PC-3 (cell line): ENCODE results near the gene PCP4. TPM values are rescaled to one million over a fixed set of nuclear protein-coding genes. Genes with fewer than 3 reads are reported as not detected.

Source experiments
- ATAC-seq: fragments of 200-7000 bp; cut with Tn5 transposase; 2 replicates; pipeline ENCODE4 v1.9.1; 2020; ENCODE audit warnings: mild to moderate bottlenecking, moderate library complexity
- BruUV-seq: library from RNA; stranded (reverse); fragments of 400-500 nt; replicated peaks from 2 replicates; lab custom pipeline; 2021; lab: Mats Ljungman, UMichigan
- CTCF ChIA-PET: fragments of 300-600 bp; sonication (Branson Sonifier 250); formaldehyde crosslinking; loops from one replicate; lab custom pipeline; 2022; ENCODE audit warnings: antibody characterized with exemption; lab: Charles Lee
- POLR2A ChIA-PET: fragments of 300-600 bp; sonication (Branson Sonifier 250); formaldehyde crosslinking; loops from one replicate; lab custom pipeline; 2022; ENCODE audit warnings: antibody characterized with exemption; ENCODE audit not compliant: unreplicated experiment; lab: Charles Lee
- DNase-seq: peaks from one replicate; pipeline ENCODE4 v3.0.0-alpha.2; 2015
- H2AFZ ChIP-seq: fragments of 300-600 bp; sonication (generic); 2 replicates; pipeline ENCODE4 v1.6.0; 2016; ENCODE audit warnings: antibody characterized with exemption, low read length
- H3F3A ChIP-seq: fragments of 300-600 bp; sonication (generic); one replicate; pipeline ENCODE4 v1.6.0; 2017; ENCODE audit warnings: antibody characterized with exemption, low read length, control low read depth, mild to moderate bottlenecking; ENCODE audit not compliant: unreplicated experiment
- H3K27ac ChIP-seq: fragments of 300-600 bp; sonication (generic); 2 replicates; pipeline ENCODE4 v1.5.1; 2016; ENCODE audit warnings: mild to moderate bottlenecking, low read length
- H3K27me3 ChIP-seq: fragments of 300-600 bp; sonication (generic); 2 replicates; pipeline ENCODE4 v1.6.1; 2016; ENCODE audit warnings: low read length, mixed read lengths
- H3K36me3 ChIP-seq: fragments of 300-600 bp; sonication (generic); 2 replicates; pipeline ENCODE4 v1.6.1; 2016; ENCODE audit warnings: low read depth, mixed run types, low read length, mixed read lengths
- H3K4me1 ChIP-seq: fragments of 300-600 bp; sonication (generic); 2 replicates; pipeline ENCODE4 v1.5.1; 2016; ENCODE audit warnings: low read length; ENCODE audit not compliant: insufficient read depth
- H3K4me2 ChIP-seq: fragments of 300-600 bp; sonication (generic); 2 replicates; pipeline ENCODE4 v1.6.0; 2016; ENCODE audit warnings: low read length
- H3K4me3 ChIP-seq: fragments of 300-600 bp; sonication (generic); 2 replicates; pipeline ENCODE4 v1.5.1; 2016; ENCODE audit warnings: mild to moderate bottlenecking, low read length, mixed read lengths
- H3K79me2 ChIP-seq: fragments of 300-600 bp; sonication (generic); 2 replicates; pipeline ENCODE4 v1.6.1; 2017; ENCODE audit warnings: low read length, mixed read lengths
- H3K9ac ChIP-seq: fragments of 300-600 bp; sonication (generic); 2 replicates; pipeline ENCODE4 v1.6.0; 2016; ENCODE audit warnings: mild to moderate bottlenecking, low read length
- H3K9me2 ChIP-seq: fragments of 300-600 bp; sonication (generic); replicated peaks from 2 replicates; pipeline ENCODE4 v1.6.1; 2016; ENCODE audit warnings: mixed run types, low read length, mixed read lengths
- H3K9me3 ChIP-seq: fragments of 300-600 bp; sonication (generic); 2 replicates; pipeline ENCODE4 v1.6.1; 2016; ENCODE audit warnings: low read length, mixed read lengths
- H4K20me1 ChIP-seq: fragments of 300-600 bp; sonication (generic); 2 replicates; pipeline ENCODE4 v1.6.1; 2016; ENCODE audit warnings: low read length, mixed read lengths
- CTCF ChIP-seq: fragments of 300-600 bp; sonication (generic); conservative IDR thresholded peaks from 2 replicates; pipeline ENCODE4 v1.5.1; 2017; ENCODE audit warnings: antibody characterized with exemption, low read depth, mild to moderate bottlenecking, low read length
- EZH2 ChIP-seq: fragments of 300-600 bp; sonication (generic); IDR thresholded peaks from one replicate; pipeline ENCODE4 v1.6.1; 2017; ENCODE audit warnings: antibody characterized with exemption, mild to moderate bottlenecking, low read length; ENCODE audit not compliant: unreplicated experiment
- EZH2phosphoT487 ChIP-seq: fragments of 300-600 bp; sonication (generic); IDR thresholded peaks from 2 replicates; pipeline ENCODE4 v1.6.1; 2018; ENCODE audit warnings: mild to moderate bottlenecking, antibody characterized with exemption, low read length, borderline replicate concordance
- intact Hi-C: fragments of 100-400 bp; cut with micrococcal nuclease; formaldehyde crosslinking; loops from 2 replicates; pipeline ENCODE4 v1.9.0; 2023
- total RNA-seq: library from RNA; depleted of rRNA; stranded (reverse); fragments of >200 nt; gene quantifications from 2 replicates; pipeline ENCODE4 v1.2.3, GENCODE V29; 2014

PCP4 gene
- total RNA-seq, 1 experiment from 2014 or later: not detected

GRCh38 chr21:39911286-39912199 is 44.3 kb downstream of the PCP4 start:
- Histone ChIP-seq H3K4me3 (no peak overlapping the region), H3K4me2 (no peak overlapping the region), H3K9ac (no peak overlapping the region), H3K4me1 (no peaks in the 10 kb centered on the region), H3K79me2 (no peaks in the 10 kb centered on the region), H3K9me3 (0 out of 2 replicates have a peak, but pooled peaks cover 3% of the 10 kb centered on the region), H3F3A (no peaks in the 10 kb centered on the region), H4K20me1 (no peaks in the 10 kb centered on the region), H3K27me3 (no peaks in the 10 kb centered on the region; the same call in 1 of the 2 replicates), H3K36me3 (no peaks in the 10 kb centered on the region), H3K27ac (no peak overlapping the region), H2AFZ (no peak overlapping the region), H3K9me2 (no peaks in the 10 kb centered on the region)
- ChIA-PET POLR2A (no interaction called here), CTCF (no interaction called here)
- TF ChIP-seq EZH2phosphoT487: no peak
- TF ChIP-seq CTCF: peak; percentile 40; the same call in 1 of the 2 replicates
- intact Hi-C loops: no loop called here
- DNase-seq: peak; percentile 12
- ATAC-seq: no peak
- BruUV-seq: no TSS peak

GRCh38 chr21:39913706-39914305 is 46.6 kb downstream of the PCP4 start:
- H3K27ac ChIP-seq: no peak overlapping the region
- TF ChIP-seq CTCF (no peak), EZH2 (no peak), EZH2phosphoT487 (no peak)
- BruUV-seq: no TSS peak
- intact Hi-C loops: no loop called here
- POLR2A ChIA-PET: no interaction called here
- no peaks in the 10 kb centered on the region for H4K20me1 ChIP-seq
- no peak for DNase-seq
- H3K9me3 ChIP-seq: 0 out of 2 replicates have a peak, but pooled peaks cover 3% of the 10 kb centered on the region
- H3K9ac ChIP-seq: no peak overlapping the region
- CTCF ChIA-PET: no interaction called here
- no peaks in the 10 kb centered on the region for H3K9me2 ChIP-seq
- H3F3A ChIP-seq: no peaks in the 10 kb centered on the region
- H3K36me3 ChIP-seq: no peaks in the 10 kb centered on the region
- no peak overlapping the region for H2AFZ ChIP-seq
- no peak for ATAC-seq
- no peaks in the 10 kb centered on the region for H3K4me1 ChIP-seq
- H3K4me2 ChIP-seq: no peak overlapping the region
- no peaks in the 10 kb centered on the region for H3K79me2 ChIP-seq
- no peaks in the 10 kb centered on the region; the same call in 1 of the 2 replicates for H3K27me3 ChIP-seq
- H3K4me3 ChIP-seq: no peak overlapping the region
